K562 (cell line): ENCODE results near the gene RAB31. TPM values are rescaled to one million over a fixed set of nuclear protein-coding genes. Genes with fewer than 3 reads are reported as not detected.

Experiments
- ATAC-seq: fragments of 200-7000 bp; cut with Tn5 transposase; 3 replicates; pipeline ENCODE4 v1.9.1; 2020; ENCODE audit warnings: moderate library complexity
- BruUV-seq: library from RNA; stranded (reverse); fragments of 400-500 nt; replicated peaks from 2 replicates; lab custom pipeline; 2021; lab: Mats Ljungman, UMichigan
- CTCF ChIA-PET: fragments of 300-600 bp; formaldehyde crosslinking; extraction: SDS; loops from one replicate; lab custom pipeline; 2021; ENCODE audit warnings: low intra/inter-chr PET ratio; lab: Yijun Ruan, JAX
- POLR2A ChIA-PET: fragments of 300-600, 350-650 bp; sonication (Branson Sonifier 250); formaldehyde crosslinking; extraction: SDS; loops from one replicate; lab custom pipeline; 2021; ENCODE audit warnings: antibody characterized with exemption, inconsistent platforms; lab: Yijun Ruan, JAX
- DNase-seq, 4 experiments: peaks; one replicate each; pipeline versions ENCODE4 v3.0.0 to v3.0.0-alpha.2; 2011 to 2018; ENCODE audit warnings: low spot score in 3 of 4, mixed read lengths in 3 of 4; ENCODE audit errors: extremely low read depth in 1 of 4
- FAIRE-seq: peaks from 2 replicates; lab custom pipeline; 2011; peaks lifted over from hg19 to GRCh38; lab: Jason Lieb, UNC
- H2AFZ ChIP-seq: 2 replicates; pipeline ENCODE4 v1.6.0; 2011; ENCODE audit warnings: low read depth, low read length, control low read depth, inconsistent platforms
- H3K27ac ChIP-seq: fragments of 200-600 bp; 3 replicates; pipeline ENCODE4 v1.8.0; 2011; ENCODE audit warnings: low read depth, mild to moderate bottlenecking, control low read depth, inconsistent platforms, low read length, moderate library complexity, mixed read lengths; ENCODE audit errors: extremely low read depth
- H3K27me3 ChIP-seq, 2 experiments: fragments of 300-600 bp in 1 of 2; 2 replicates in 1 of 2; 3 replicates in 1 of 2; pipeline versions ENCODE4 v1.6.0 to v1.8.0; 2011; ENCODE audit warnings: inconsistent platforms in 2 of 2, low read length in 2 of 2, mild to moderate bottlenecking in 1 of 2, mixed read lengths in 1 of 2, moderate library complexity in 1 of 2; ENCODE audit not compliant: control insufficient read depth in 2 of 2, insufficient read depth in 2 of 2
- H3K36me3 ChIP-seq: fragments of 300-600 bp; 3 replicates; pipeline ENCODE4 v1.8.0; 2011; ENCODE audit warnings: mild to moderate bottlenecking, low read length, inconsistent platforms; ENCODE audit not compliant: control insufficient read depth, insufficient read depth
- H3K4me1 ChIP-seq, 2 experiments: fragments of 200-600 bp in 1 of 2; replicated peaks in 1 of 2; 2 replicates in 1 of 2; 3 replicates in 1 of 2; pipeline versions ENCODE4 v1.5.1 to v1.8.0; 2011; ENCODE audit warnings: inconsistent platforms in 2 of 2, low read length in 2 of 2, mild to moderate bottlenecking in 1 of 2, mixed read lengths in 1 of 2, moderate library complexity in 1 of 2; ENCODE audit not compliant: control insufficient read depth in 2 of 2, insufficient read depth in 2 of 2
- H3K4me2 ChIP-seq: 2 replicates; pipeline ENCODE4 v1.6.1; 2011; ENCODE audit warnings: low read length, control low read depth, inconsistent platforms, mixed read lengths; ENCODE audit not compliant: insufficient read depth
- H3K4me3 ChIP-seq: fragments of 200-600 bp; sonication (generic), shearing (Covaris generic); 2 replicates; pipeline ENCODE4 v1.5.1; 2016; ENCODE audit warnings: control low read depth, inconsistent platforms
- H3K79me2 ChIP-seq: fragments of 200-600 bp; 3 replicates; pipeline ENCODE4 v1.8.0; 2011; ENCODE audit warnings: low read length, inconsistent platforms; ENCODE audit not compliant: control insufficient read depth, insufficient read depth
- H3K9ac ChIP-seq, 2 experiments: 2 replicates each; pipeline versions ENCODE4 v1.6.0 to v1.6.1; 2011; ENCODE audit warnings: low read depth in 2 of 2, low read length in 2 of 2, control low read depth in 1 of 2, inconsistent platforms in 1 of 2, mild to moderate bottlenecking in 1 of 2, mixed read lengths in 1 of 2; ENCODE audit not compliant: insufficient read depth in 1 of 2
- H3K9me1 ChIP-seq: one replicate; pipeline ENCODE4 v1.6.0; 2011; ENCODE audit warnings: inconsistent platforms, mild to moderate bottlenecking, low read length, moderate library complexity; ENCODE audit not compliant: control insufficient read depth, insufficient read depth
- H3K9me3 ChIP-seq: replicated peaks from 2 replicates; pipeline ENCODE4 v1.5.1; 2011; ENCODE audit warnings: low read depth, low read length, inconsistent platforms; ENCODE audit not compliant: control insufficient read depth, insufficient read depth
- H4K20me1 ChIP-seq: replicated peaks from 2 replicates; pipeline ENCODE4 v1.6.1; 2011; ENCODE audit warnings: low read length, inconsistent platforms, mixed read lengths; ENCODE audit not compliant: control insufficient read depth, insufficient read depth
- DNMT1 ChIP-seq: fragments of 450-650 bp; IDR thresholded peaks from 2 replicates; pipeline ENCODE4 v1.6.1; 2016; ENCODE audit warnings: antibody characterized with exemption, mild to moderate bottlenecking
- SIRT6 ChIP-seq: IDR thresholded peaks from one replicate; pipeline ENCODE4 v1.6.1; 2012; ENCODE audit warnings: low read depth, mild to moderate bottlenecking, control low read depth, inconsistent platforms, low read length, moderate library complexity
- WGBS: fragments of 100-300 bp; shearing (Covaris generic); methylation state at CpG from one replicate; pipeline ENCODE4 v1.1.6; 2016; ENCODE audit warnings: low coverage, mixed read lengths; ENCODE audit not compliant: insufficient coverage; ENCODE audit errors: missing lambda C conversion rate; 5-methylcytosine and 5-hydroxymethylcytosine counted together
- in situ Hi-C: fragments of 300-500 bp; cut with MboI; formaldehyde crosslinking; loops from 4 replicates; pipeline ENCODE4 v1.15.0; 2018; ENCODE audit warnings: inconsistent platforms, mixed read lengths
- intact Hi-C: fragments of 100-400 bp; cut with micrococcal nuclease; formaldehyde crosslinking; loops from 2 replicates; pipeline ENCODE4 v1.14.2; 2022
- polyA plus RNA-seq, 8 experiments: library from polyadenylated mRNA; depleted of rRNA in 4 of 8; stranded (reverse) in 5 of 8; unstranded in 3 of 8; fragments of >200 nt; fragmentation: Nextera tagmentation in 2 of 8; fragmentation: Illumina TruSeq in 1 of 8; extraction: Ambion mirVana in 2 of 8; extraction: Trizol in 1 of 8; gene quantifications; 2 replicates each; pipeline versions ENCODE4 v1.2.1 to v1.2.3, GENCODE V29; 2011 to 2014; ENCODE audit warnings: inconsistent platforms in 1 of 8, missing spikeins in 1 of 8
- total RNA-seq, 7 experiments: library from RNA; depleted of rRNA in 6 of 7; stranded (reverse); fragments of >200 nt in 6 of 7; fragmentation: Illumina TruSeq in 2 of 7; extraction: Trizol in 2 of 7; gene quantifications; 2 replicates each; pipeline versions ENCODE4 v1.2.1 to v1.2.3, GENCODE V29; 2011 to 2021; ENCODE audit warnings: low replicate concordance in 1 of 7
- TF ChIP-seq, protein P1 (sequence below): IDR thresholded peaks from 2 replicates; pipeline ENCODE4 v1.6.1; 2016; ENCODE audit warnings: missing genetic modification characterization, missing compliant biosample characterization
- TF ChIP-seq, protein P2 (sequence below): sonication (generic); formaldehyde crosslinking; IDR thresholded peaks from 2 replicates; pipeline ENCODE4 v1.8.1; 2023; ENCODE audit warnings: mild to moderate bottlenecking, missing genetic modification reagents
- TF ChIP-seq, protein P3 (sequence below): fragments of 250-450 bp; sonication (Bioruptor Pico); IDR thresholded peaks from 2 replicates; pipeline ENCODE4 v1.8.0; 2021; ENCODE audit warnings: borderline replicate concordance, mild to moderate bottlenecking, moderate library complexity; ENCODE audit not compliant: poor library complexity, severe bottlenecking

The RAB31 gene
- total and polyA plus RNA-seq, 9 of the 15 experiments (the other 6 are each of a cell fraction or from before 2014, with no cell fraction given), result 20.7 to 70.4 (median 41.3) TPM

DNA sequence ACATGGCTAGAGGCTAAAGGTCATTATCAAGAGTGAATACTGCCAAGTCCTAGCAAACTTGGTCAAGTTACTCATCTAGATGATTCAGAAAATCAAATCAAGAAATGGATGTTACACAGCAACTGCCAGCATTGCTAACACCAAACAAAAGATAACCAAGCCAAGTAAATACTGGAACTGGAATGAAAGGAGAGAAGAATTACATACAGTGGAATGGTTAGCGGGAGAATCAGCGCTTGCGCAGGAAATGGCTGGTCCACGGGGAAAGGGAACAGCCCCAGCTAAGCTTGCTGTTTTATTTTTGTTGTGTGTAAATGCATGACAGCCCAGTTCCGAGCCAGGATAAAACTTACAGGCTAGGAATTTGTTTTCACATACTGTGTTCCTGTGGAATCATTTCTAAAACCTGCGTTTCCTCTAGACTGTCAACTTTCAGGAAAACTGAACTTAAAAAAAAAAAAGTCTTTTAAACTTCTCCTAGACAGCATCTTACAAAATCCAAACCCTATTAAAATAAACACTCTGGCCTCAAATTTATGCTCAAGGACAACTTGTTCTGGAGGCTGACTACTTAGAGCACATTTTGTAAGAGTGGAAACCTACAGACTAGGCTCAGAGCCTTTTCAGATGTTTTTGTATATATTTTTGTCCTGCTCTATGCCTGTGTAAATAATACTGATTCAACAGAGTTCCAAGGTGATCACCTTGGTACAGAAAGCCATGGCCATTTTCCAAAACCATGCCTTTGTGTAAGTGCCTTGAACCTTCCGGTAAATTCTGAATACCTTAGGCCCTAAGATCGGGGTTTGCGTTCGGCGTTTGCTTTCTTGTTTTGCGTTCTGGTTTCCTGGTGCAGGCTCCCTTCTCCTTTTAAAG lies 146.9 kb downstream of the RAB31 start:
- no peak for ATAC-seq
- H3K79me2 ChIP-seq, result peaks cover 2% of the 10 kb centered on the region; the same call in 1 of the 3 replicates
- BruUV-seq, result no TSS peak
- H3K9me3 ChIP-seq, result peaks cover 3% of the 10 kb centered on the region; the same call in 1 of the 2 replicates
- TF ChIP-seq SIRT6 (no peak), DNMT1 (no peak)
- TF ChIP-seq, protein P1, sequence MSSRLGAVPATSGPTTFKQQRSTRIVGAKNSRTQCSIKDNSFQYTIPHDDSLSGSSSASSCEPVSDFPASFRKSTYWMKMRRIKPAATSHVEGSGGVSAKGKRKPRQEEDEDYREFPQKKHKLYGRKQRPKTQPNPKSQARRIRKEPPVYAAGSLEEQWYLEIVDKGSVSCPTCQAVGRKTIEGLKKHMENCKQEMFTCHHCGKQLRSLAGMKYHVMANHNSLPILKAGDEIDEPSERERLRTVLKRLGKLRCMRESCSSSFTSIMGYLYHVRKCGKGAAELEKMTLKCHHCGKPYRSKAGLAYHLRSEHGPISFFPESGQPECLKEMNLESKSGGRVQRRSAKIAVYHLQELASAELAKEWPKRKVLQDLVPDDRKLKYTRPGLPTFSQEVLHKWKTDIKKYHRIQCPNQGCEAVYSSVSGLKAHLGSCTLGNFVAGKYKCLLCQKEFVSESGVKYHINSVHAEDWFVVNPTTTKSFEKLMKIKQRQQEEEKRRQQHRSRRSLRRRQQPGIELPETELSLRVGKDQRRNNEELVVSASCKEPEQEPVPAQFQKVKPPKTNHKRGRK (tag), result no peak
- TF ChIP-seq, protein P2, sequence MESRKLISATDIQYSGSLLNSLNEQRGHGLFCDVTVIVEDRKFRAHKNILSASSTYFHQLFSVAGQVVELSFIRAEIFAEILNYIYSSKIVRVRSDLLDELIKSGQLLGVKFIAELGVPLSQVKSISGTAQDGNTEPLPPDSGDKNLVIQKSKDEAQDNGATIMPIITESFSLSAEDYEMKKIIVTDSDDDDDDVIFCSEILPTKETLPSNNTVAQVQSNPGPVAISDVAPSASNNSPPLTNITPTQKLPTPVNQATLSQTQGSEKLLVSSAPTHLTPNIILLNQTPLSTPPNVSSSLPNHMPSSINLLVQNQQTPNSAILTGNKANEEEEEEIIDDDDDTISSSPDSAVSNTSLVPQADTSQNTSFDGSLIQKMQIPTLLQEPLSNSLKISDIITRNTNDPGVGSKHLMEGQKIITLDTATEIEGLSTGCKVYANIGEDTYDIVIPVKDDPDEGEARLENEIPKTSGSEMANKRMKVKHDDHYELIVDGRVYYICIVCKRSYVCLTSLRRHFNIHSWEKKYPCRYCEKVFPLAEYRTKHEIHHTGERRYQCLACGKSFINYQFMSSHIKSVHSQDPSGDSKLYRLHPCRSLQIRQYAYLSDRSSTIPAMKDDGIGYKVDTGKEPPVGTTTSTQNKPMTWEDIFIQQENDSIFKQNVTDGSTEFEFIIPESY (CRISPR knock-in tag), result peak; percentile 73
- TF ChIP-seq, protein P3, sequence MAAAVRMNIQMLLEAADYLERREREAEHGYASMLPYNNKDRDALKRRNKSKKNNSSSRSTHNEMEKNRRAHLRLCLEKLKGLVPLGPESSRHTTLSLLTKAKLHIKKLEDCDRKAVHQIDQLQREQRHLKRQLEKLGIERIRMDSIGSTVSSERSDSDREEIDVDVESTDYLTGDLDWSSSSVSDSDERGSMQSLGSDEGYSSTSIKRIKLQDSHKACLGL (CRISPR knock-in tag), result no peak
- 78% methylated on average over 12 of the region's 12 CpGs for WGBS
- no peak overlapping the region for H2AFZ ChIP-seq
- H3K27ac ChIP-seq, result no peak overlapping the region
- H3K4me3 ChIP-seq, result no peak overlapping the region
- H3K36me3 ChIP-seq, result peaks cover 11% of the 10 kb centered on the region; the same call in 2 of the 3 replicates
- ChIA-PET CTCF (no interaction called here), POLR2A (no interaction called here)
- H3K4me2 ChIP-seq, result no peak overlapping the region
- FAIRE-seq, result no peak
- intact Hi-C loops (loop anchor here (5.0 kb wide), 1 partner anchor 97 kb away; no protein-coding TSS in a partner anchor), in situ Hi-C loops (no loop called here)
- no peaks in the 10 kb centered on the region for H3K27me3 ChIP-seq
- no peak overlapping the region for H3K9ac ChIP-seq
- peaks cover 6 to 35% of the 10 kb centered on the region in 2 experiments; a peak in 4 of 5 replicates for H3K4me1 ChIP-seq
- DNase-seq, result no peak
- no peaks in the 10 kb centered on the region for H4K20me1 ChIP-seq
- no peaks in the 10 kb centered on the region for H3K9me1 ChIP-seq
